Activated CD8-positive, alpha-beta memory T cell treated with anti-CD3 and anti-CD28 coated beads for 36 hours (primary cell): ENCODE measurements around the gene CCDC157. TPM values are rescaled to one million over a fixed set of nuclear protein-coding genes. Genes with fewer than 3 reads are reported as not detected.
"Not testable (repeated sequence)": the region's sequence is repeated elsewhere in the genome, so short reads cannot be mapped to it uniquely, and the experiment has no call there.

Experiments
- CTCF ChIA-PET: fragments of 350-600 bp; sonication (Branson Sonifier 250); formaldehyde crosslinking; loops from one replicate; lab custom pipeline; 2021; ENCODE audit warnings: antibody characterized with exemption; lab: Charles Lee
- POLR2A ChIA-PET: fragments of 350-600 bp; sonication (Branson Sonifier 250); formaldehyde crosslinking; loops from one replicate; lab custom pipeline; 2021; ENCODE audit warnings: antibody characterized with exemption; lab: Charles Lee
- total RNA-seq, 2 experiments: library from RNA; stranded (reverse); gene quantifications; one replicate each; pipeline ENCODE4 v1.2.3, GENCODE V29; 2021

The CCDC157 gene
- total RNA-seq, 2 experiments from 2014 or later, result 2.1 to 3.3 TPM

GRCh38 chr22:30396871-30397655 is 40.3 kb downstream of the CCDC157 start, which contains the start of gene SEC14L2:
SEC14L2 (plus strand) TSS chr22:30397018; CDS start chr22:30397117, 99 bp downstream.
- POLR2A ChIA-PET, result interaction anchor here (0.6 to 2.2 kb wide), 5 partner anchors 14 to 176 kb away, joined by 3 to 17 read pairs (median 3); partner anchors contain the start of gene MTFP1
- CTCF ChIA-PET, result interaction anchor here (0.7 to 11.1 kb wide), 7 partner anchors 8 to 210 kb away, joined by 3 to 70 read pairs (median 4); partner anchors contain the start of genes CASTOR1, RNF215 and TCN2

GRCh38 chr22:30397656-30398635 is 41.1 kb downstream of the CCDC157 start:
- POLR2A ChIA-PET, result interaction anchor here (0.5 to 2.2 kb wide), 4 partner anchors 26 to 203 kb away, joined by 3 to 17 read pairs (median 6); partner anchors contain the start of gene MTFP1
- CTCF ChIA-PET, result interaction anchor here (0.8 to 11.1 kb wide), 6 partner anchors 9 to 287 kb away, joined by 3 to 70 read pairs (median 6); partner anchors contain the start of genes CASTOR1 and RNF215

- POLR2A ChIA-PET, result interaction anchor here (0.7 kb wide), 1 partner anchor 25 kb away, joined by 3 read pairs; no protein-coding TSS in a partner anchor
- CTCF ChIA-PET, result interaction anchor here (0.7 to 5.6 kb wide), 4 partner anchors 10 to 599 kb away, joined by 3 to 29 read pairs (median 5); partner anchors contain the start of gene CASTOR1
Observed at GRCh38 chr22:30398685-30399680, 42.2 kb downstream of the CCDC157 start.

GRCh38 chr22:30399718-30400117 is 42.9 kb downstream of the CCDC157 start:
- ChIA-PET CTCF (no interaction called here), POLR2A (no interaction called here)

- POLR2A ChIA-PET, result no interaction called here
- CTCF ChIA-PET, result interaction anchor here (0.7 kb wide), 1 partner anchor 154 kb away, joined by 4 read pairs; no protein-coding TSS in a partner anchor
Observed at GRCh38 chr22:30400159-30400558, 43.4 kb downstream of the CCDC157 start.

- CTCF ChIA-PET, result interaction anchor here (0.7 kb wide), 1 partner anchor 153 kb away, joined by 4 read pairs; no protein-coding TSS in a partner anchor
- POLR2A ChIA-PET, result not testable (repeated sequence)
Observed at GRCh38 chr22:30401024-30401423, 44.2 kb downstream of the CCDC157 start.

GRCh38 chr22:30402028-30402765 is 45.4 kb downstream of the CCDC157 start:
- POLR2A ChIA-PET, result interaction anchor here (1.0 kb wide), 1 partner anchor 21 kb away, joined by 3 read pairs; no protein-coding TSS in a partner anchor
- CTCF ChIA-PET, result interaction anchor here (1.0 to 1.6 kb wide), 2 partner anchors 12 to 21 kb away, joined by 3 to 4 read pairs; no protein-coding TSS in a partner anchor

GRCh38 chr22:30402766-30403104 is 45.9 kb downstream of the CCDC157 start:
- CTCF ChIA-PET, result interaction anchor here (1.6 kb wide), 1 partner anchor 12 kb away, joined by 4 read pairs; no protein-coding TSS in a partner anchor
- POLR2A ChIA-PET, result interaction anchor here (0.6 kb wide), 1 partner anchor 119 kb away, joined by 6 read pairs; no protein-coding TSS in a partner anchor

- POLR2A ChIA-PET, result interaction anchor here (0.5 kb wide), 1 partner anchor 22 kb away, joined by 3 read pairs; no protein-coding TSS in a partner anchor
- CTCF ChIA-PET, result no interaction called here
Observed at GRCh38 chr22:30404307-30404706, 47.5 kb downstream of the CCDC157 start.

GRCh38 chr22:30405731-30406130 is 48.9 kb downstream of the CCDC157 start:
- POLR2A ChIA-PET, result interaction anchor here (0.6 kb wide), 1 partner anchor 25 kb away, joined by 3 read pairs; no protein-coding TSS in a partner anchor
- CTCF ChIA-PET, result interaction anchor here (1.3 kb wide), 1 partner anchor 118 kb away, joined by 3 read pairs; no protein-coding TSS in a partner anchor

- ChIA-PET CTCF (interaction anchor here (1.3 kb wide), 1 partner anchor 118 kb away, joined by 3 read pairs; no protein-coding TSS in a partner anchor), POLR2A (interaction anchor here (0.6 kb wide), 1 partner anchor 26 kb away, joined by 3 read pairs; no protein-coding TSS in a partner anchor)
Observed at GRCh38 chr22:30406400-30406799, 49.6 kb downstream of the CCDC157 start.

GRCh38 chr22:30408388-30409102 is 51.7 kb downstream of the CCDC157 start:
- CTCF ChIA-PET, result interaction anchor here (0.8 to 2.0 kb wide), 2 partner anchors 18 to 40 kb away, joined by 3 to 5 read pairs; no protein-coding TSS in a partner anchor
- POLR2A ChIA-PET, result no interaction called here

- ChIA-PET CTCF (interaction anchor here (0.7 to 1.2 kb wide), 2 partner anchors 20 to 88 kb away, joined by 3 to 5 read pairs; no protein-coding TSS in a partner anchor), POLR2A (interaction anchor here (0.7 kb wide), 2 partner anchors 12 to 85 kb away, joined by 3 to 4 read pairs; no protein-coding TSS in a partner anchor)
Observed at GRCh38 chr22:30411780-30412179, 55.0 kb downstream of the CCDC157 start.

- ChIA-PET POLR2A (interaction anchor here (0.6 to 0.7 kb wide), 3 partner anchors 10 to 149 kb away, joined by 3 to 4 read pairs (median 3); no protein-coding TSS in a partner anchor), CTCF (interaction anchor here (0.7 to 0.8 kb wide), 3 partner anchors 11 to 21 kb away, joined by 3 read pairs; no protein-coding TSS in a partner anchor)
Observed at GRCh38 chr22:30413001-30413400, 56.2 kb downstream of the CCDC157 start.
